Measurements from ENCODE around the gene CXCR6. TPM values are rescaled to one million over a fixed set of nuclear protein-coding genes. Genes with fewer than 3 reads are reported as not detected.

Gene CXCR6
- total RNA-seq, 2 donors from 2014 or later: 0.96 to 1.2 TPM

- peak; percentile 21 for TF ChIP-seq POLR2AphosphoS5 (IDR thresholded peaks at IDR 0.05)
- TF ChIP-seq CTCF (IDR thresholded peaks at IDR 0.05): no peak
Observed at GRCh38 chr3:45987368-45988291, 44.4 kb downstream of the CXCR6 start.

GRCh38 chr3:45988362-45988761 is 45.1 kb downstream of the CXCR6 start:
- H3K4me1 ChIP-seq (replicated peaks): peaks cover 40% of the 10 kb centered on the region
- DNase-seq (ENCODE audit: low spot score): no peak
- H3K4me3 ChIP-seq: no peak overlapping the region
- no peaks in the 10 kb centered on the region for H3K9me3 ChIP-seq
- no peaks in the 10 kb centered on the region for H3K27me3 ChIP-seq (replicated peaks; ENCODE audit: insufficient read depth)
- no peaks in the 10 kb centered on the region for H3K36me3 ChIP-seq
- 60% methylated on average over 4 of the region's 4 CpGs for WGBS
- no peak for TF ChIP-seq CTCF (IDR thresholded peaks at IDR 0.05)
- no peak for TF ChIP-seq POLR2A (IDR thresholded peaks at IDR 0.05)
- no peak for TF ChIP-seq POLR2AphosphoS5 (IDR thresholded peaks at IDR 0.05)
- intact Hi-C loops (cut with DNase I): no loop called here
- H3K27ac ChIP-seq: peak overlapping the region; percentile 83 to 86

More at GRCh38 chr3:45987368-45988291, 44.4 kb downstream of the CXCR6 start:
- Histone ChIP-seq H3K36me3 (no peaks in the 10 kb centered on the region), H3K4me3 (no peak overlapping the region), H3K27me3 (replicated peaks; ENCODE audit: insufficient read depth) (no peaks in the 10 kb centered on the region), H3K27ac (peak overlapping the region; percentile 83 to 86), H3K9me3 (no peaks in the 10 kb centered on the region), H3K4me1 (replicated peaks) (peaks cover 39% of the 10 kb centered on the region)
- intact Hi-C loops (cut with DNase I): no loop called here
- WGBS: 30% methylated on average over 8 of the region's 8 CpGs
- no peak for DNase-seq (ENCODE audit: low spot score)

- DNase-seq (ENCODE audit: low spot score): no peak
- peak overlapping the region in 1 of 2 donors; percentile 86 for H3K27ac ChIP-seq
- no peaks in the 10 kb centered on the region for H3K27me3 ChIP-seq (replicated peaks; ENCODE audit: insufficient read depth)
- no peak for TF ChIP-seq CTCF (IDR thresholded peaks at IDR 0.05)
- TF ChIP-seq POLR2AphosphoS5 (IDR thresholded peaks at IDR 0.05): no peak
- no peak for TF ChIP-seq POLR2A (IDR thresholded peaks at IDR 0.05)
- intact Hi-C loops (cut with DNase I): no loop called here
- peaks cover 40% of the 10 kb centered on the region for H3K4me1 ChIP-seq (replicated peaks)
- H3K9me3 ChIP-seq: no peaks in the 10 kb centered on the region
- H3K36me3 ChIP-seq: no peaks in the 10 kb centered on the region
- no peak overlapping the region for H3K4me3 ChIP-seq
- WGBS: 80% methylated on average over 2 of the region's 2 CpGs
Observed at GRCh38 chr3:45988804-45989203, 45.5 kb downstream of the CXCR6 start.

GRCh38 chr3:45990181-45990580 is 46.9 kb downstream of the CXCR6 start:
- no peaks in the 10 kb centered on the region for H3K27me3 ChIP-seq (replicated peaks; ENCODE audit: insufficient read depth)
- no peaks in the 10 kb centered on the region for H3K9me3 ChIP-seq
- DNase-seq (ENCODE audit: low spot score): no peak
- WGBS: 34% methylated on average over 3 of the region's 3 CpGs
- H3K4me3 ChIP-seq: no peak overlapping the region
- TF ChIP-seq POLR2A (IDR thresholded peaks at IDR 0.05) (no peak), CTCF (IDR thresholded peaks at IDR 0.05) (no peak), POLR2AphosphoS5 (IDR thresholded peaks at IDR 0.05) (no peak)
- H3K4me1 ChIP-seq (replicated peaks): peaks cover 41% of the 10 kb centered on the region
- H3K27ac ChIP-seq: no peak overlapping the region
- intact Hi-C loops (cut with DNase I): loop anchor here (10.0 kb wide), 1 partner anchor 85 kb away; no protein-coding TSS in a partner anchor
- no peaks in the 10 kb centered on the region for H3K36me3 ChIP-seq
